Measurements from ENCODE around the gene FUT1. TPM values are rescaled to one million over a fixed set of nuclear protein-coding genes. Genes with fewer than 3 reads are reported as not detected.
A peak's percentile ranks its signal among the peaks of the same experiment; 100 is the strongest.

FUT1 gene
- total RNA-seq, 2 donors from 2014 or later = 3.1 to 3.3 TPM

DNA sequence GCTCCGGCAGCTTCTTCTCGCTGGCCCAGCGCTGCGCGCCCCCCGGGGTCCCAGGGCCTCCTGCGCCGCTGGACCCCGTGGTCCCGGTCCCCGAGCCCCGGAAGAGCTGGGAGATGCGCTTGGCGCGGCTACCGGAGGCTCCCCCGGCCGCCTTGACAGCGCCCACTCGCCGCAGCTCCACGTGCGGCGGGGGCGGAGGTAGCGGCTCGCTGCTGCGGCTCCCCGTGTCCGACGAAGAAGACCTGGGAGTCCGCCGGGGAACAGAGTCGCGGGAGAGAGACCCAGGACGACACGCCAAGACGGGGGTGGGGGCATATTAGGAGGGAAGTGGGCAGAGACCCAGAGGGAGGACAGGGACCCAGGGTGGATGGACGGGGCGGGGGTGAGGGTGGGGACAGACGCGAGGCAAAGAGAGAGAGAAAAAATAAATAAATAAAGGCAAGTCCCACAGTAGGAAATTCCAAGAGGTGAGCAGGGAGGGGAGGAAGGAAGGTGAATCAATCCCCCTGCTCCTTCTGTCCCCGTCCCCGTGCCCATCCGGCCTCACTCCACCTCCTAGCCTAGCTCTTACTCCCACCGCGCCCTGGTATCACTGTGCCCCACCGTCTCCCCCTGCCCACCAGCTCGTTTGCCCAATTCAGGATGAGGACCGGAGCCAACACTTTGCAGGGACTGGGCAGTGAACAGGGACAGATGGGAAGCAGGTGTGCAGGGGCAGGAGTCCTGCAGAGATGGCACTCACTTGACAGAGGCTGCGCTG is 12.9 kb downstream of the FUT1 start:
- TF ChIP-seq, protein P1, sequence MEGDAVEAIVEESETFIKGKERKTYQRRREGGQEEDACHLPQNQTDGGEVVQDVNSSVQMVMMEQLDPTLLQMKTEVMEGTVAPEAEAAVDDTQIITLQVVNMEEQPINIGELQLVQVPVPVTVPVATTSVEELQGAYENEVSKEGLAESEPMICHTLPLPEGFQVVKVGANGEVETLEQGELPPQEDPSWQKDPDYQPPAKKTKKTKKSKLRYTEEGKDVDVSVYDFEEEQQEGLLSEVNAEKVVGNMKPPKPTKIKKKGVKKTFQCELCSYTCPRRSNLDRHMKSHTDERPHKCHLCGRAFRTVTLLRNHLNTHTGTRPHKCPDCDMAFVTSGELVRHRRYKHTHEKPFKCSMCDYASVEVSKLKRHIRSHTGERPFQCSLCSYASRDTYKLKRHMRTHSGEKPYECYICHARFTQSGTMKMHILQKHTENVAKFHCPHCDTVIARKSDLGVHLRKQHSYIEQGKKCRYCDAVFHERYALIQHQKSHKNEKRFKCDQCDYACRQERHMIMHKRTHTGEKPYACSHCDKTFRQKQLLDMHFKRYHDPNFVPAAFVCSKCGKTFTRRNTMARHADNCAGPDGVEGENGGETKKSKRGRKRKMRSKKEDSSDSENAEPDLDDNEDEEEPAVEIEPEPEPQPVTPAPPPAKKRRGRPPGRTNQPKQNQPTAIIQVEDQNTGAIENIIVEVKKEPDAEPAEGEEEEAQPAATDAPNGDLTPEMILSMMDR (IDR thresholded peaks at IDR 0.05) = no peak
- no peaks in the 10 kb centered on the region for H3K9me3 ChIP-seq
- no peak for DNase-seq (ENCODE audit: low spot score)
- peak overlapping the region; percentile 79 to 80 for H3K27ac ChIP-seq
- peaks cover 0 to 17% of the 10 kb centered on the region in 2 donors for H3K4me1 ChIP-seq
- no peaks in the 10 kb centered on the region for H3K27me3 ChIP-seq
- peak overlapping the region; percentile 55 to 63 for H3K4me3 ChIP-seq
- H3K36me3 ChIP-seq = no peaks in the 10 kb centered on the region

DNA sequence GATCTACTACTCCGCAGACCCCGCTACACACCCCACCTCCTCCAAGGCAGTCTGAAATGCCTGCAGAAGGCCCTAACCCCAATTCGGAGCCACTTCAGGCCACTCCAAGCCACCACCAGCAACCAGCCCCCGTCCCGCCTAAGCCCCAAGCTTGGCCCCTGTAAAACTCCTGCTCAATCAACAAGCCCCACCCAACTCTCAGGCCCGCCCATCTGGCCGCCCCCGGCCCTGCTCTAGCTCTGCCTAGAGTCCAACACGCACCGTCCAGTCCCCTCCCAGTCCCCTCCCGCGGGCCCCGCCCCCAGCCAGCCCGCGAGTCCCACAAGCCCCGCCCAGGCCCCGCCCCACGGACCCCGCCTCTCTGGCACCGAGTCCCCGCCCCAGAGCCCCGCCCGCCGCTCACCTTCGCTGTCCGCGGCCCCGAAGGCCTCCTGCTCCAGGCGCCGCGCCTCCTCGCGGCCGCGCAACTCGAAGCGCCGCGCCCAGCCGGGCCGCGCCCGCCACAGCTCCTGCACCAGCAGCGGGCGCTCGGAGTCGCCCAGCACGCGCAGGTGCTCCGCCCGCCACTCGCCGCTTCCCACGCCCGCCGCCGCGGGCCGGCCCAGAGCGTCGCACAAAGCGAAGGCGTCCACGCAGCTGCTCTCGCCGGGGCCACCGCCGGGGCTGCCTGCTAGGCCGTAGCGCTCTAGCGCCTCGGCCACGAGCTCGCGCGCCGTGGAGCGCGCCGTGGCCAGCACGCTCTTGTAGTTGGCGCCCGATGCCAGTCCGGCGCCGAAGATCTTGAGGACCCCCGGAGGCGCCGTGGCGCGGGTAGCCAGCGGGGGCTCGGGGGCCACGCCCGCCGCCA is 13.7 kb downstream of the FUT1 start:
- no peaks in the 10 kb centered on the region for H3K27me3 ChIP-seq
- peaks cover 0 to 17% of the 10 kb centered on the region in 2 donors for H3K4me1 ChIP-seq
- no peaks in the 10 kb centered on the region for H3K36me3 ChIP-seq
- peak overlapping the region; percentile 55 to 63 for H3K4me3 ChIP-seq
- peak; percentile 84 for DNase-seq (ENCODE audit: low spot score)
- no peaks in the 10 kb centered on the region for H3K9me3 ChIP-seq
- TF ChIP-seq, protein P1 (IDR thresholded peaks at IDR 0.05) = peak; percentile 55 to 66
- H3K27ac ChIP-seq = peak overlapping the region; percentile 79 to 80

DNA sequence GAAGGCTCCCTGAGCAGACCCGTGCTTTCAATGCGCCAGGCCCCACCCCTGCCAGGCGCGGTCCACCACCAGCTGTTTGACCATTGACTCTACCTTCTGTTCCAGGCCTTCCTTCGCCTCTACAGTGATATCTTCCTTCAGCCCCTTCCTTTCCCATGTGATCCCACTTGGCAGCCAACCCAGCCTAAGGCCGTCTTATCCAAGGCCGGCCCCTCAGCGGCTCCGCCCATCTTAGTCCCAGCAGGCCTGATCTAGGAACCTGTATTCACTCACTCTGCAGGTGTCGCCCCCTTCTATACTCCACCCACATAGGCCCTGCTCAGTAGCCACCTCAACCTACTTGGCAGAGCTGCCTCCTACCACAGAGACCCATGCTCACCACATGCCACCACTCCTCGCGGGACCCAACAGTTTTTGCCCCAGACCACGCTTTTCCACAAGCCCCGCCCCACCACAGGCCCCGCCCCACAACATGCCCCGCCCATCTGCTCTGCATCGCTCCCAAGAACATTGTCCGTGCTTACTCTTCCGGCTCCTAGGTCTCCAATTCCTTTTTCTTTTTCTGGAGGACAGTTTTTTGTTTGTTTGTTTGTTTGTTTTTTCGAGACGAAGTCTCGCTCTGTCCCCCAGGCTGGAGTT is 15.0 kb downstream of the FUT1 start:
- Histone ChIP-seq H3K4me3 (no peak overlapping the region), H3K4me1 (peaks cover 0 to 17% of the 10 kb centered on the region in 2 donors), H3K9me3 (no peaks in the 10 kb centered on the region), H3K27me3 (no peaks in the 10 kb centered on the region), H3K27ac (no peak overlapping the region), H3K36me3 (no peaks in the 10 kb centered on the region)
- TF ChIP-seq, protein P1 (IDR thresholded peaks at IDR 0.05) = no peak
- no peak for DNase-seq (ENCODE audit: low spot score)

DNA sequence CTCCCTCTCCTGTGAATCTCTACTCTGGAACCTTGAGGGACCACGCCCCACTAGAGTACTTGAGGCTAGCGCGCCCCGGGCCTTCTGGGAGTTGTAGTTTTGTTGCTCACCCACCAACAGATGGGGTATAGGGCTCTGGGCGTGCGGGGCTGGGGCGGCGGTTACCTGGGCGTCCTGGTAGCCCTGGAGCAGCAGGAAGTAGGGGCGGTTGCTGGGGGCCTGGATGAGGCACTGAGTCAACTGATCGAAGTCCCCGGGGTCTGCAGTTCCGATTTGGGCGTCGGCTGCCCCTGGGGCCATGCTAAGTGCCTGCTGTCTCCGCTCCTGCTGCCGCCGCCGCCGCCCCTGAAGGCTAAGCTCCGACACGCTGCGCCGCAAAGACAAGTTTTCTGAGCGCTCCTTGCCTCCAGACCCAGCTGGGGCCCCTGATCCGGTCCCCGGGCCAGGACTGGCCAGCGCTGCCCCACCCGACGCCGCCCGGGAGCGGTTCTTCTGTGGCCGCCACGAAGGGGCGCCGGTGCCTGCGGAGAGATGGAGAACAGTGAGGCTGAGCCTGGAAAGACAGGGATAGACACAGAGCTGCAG is 17.3 kb downstream of the FUT1 start:
- no peak for DNase-seq (ENCODE audit: low spot score)
- H3K27ac ChIP-seq = no peak overlapping the region
- peaks cover 0 to 12% of the 10 kb centered on the region in 2 donors for H3K4me1 ChIP-seq
- H3K9me3 ChIP-seq = no peaks in the 10 kb centered on the region
- peak overlapping the region in 1 of 2 donors; percentile 21 for H3K4me3 ChIP-seq
- TF ChIP-seq, protein P1 (IDR thresholded peaks at IDR 0.05) = no peak
- no peaks in the 10 kb centered on the region for H3K27me3 ChIP-seq
- H3K36me3 ChIP-seq = no peaks in the 10 kb centered on the region

DNA sequence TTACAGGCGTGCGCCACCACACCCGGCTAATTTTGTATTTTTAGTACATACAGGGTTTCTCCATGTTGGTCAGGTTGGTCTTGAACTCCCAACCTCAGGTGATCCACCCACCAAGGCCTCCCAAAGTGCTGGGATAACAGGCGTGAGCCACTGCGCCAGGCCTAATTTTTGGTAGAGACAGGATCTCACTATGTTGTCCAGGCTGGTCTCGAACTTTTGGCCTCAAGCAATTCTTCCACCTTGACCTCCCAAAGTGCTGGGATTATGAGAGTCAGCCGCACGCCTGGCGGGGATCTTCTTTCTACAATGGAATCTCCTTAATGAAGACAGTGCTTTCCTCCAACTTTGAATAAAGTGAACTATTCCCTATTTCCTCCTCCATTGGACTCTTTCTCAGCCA is 17.8 kb downstream of the FUT1 start:
- no peak for DNase-seq (ENCODE audit: low spot score)
- no peak overlapping the region for H3K4me3 ChIP-seq
- TF ChIP-seq, protein P1 (IDR thresholded peaks at IDR 0.05) = no peak
- H3K36me3 ChIP-seq = no peaks in the 10 kb centered on the region
- H3K27ac ChIP-seq = no peak overlapping the region
- H3K27me3 ChIP-seq = no peaks in the 10 kb centered on the region
- H3K9me3 ChIP-seq = no peaks in the 10 kb centered on the region
- H3K4me1 ChIP-seq = peaks cover 0 to 12% of the 10 kb centered on the region in 2 donors
